ENCODE measurements around the gene ZDHHC8.

Gene ZDHHC8

GRCh38 chr22:20137113-20137512, 5.5 kb downstream of the ZDHHC8 start:
- Histone ChIP-seq H3K4me3 (ENCODE audit: low read length) (no peak overlapping the region), H3K36me3 (replicated peaks; ENCODE audit: low read depth, low read length) (no peaks in the 10 kb centered on the region), H3K9me3 (ENCODE audit: insufficient read depth, low read length) (no peaks in the 10 kb centered on the region), H3K27me3 (ENCODE audit: low read depth, low read length) (no peaks in the 10 kb centered on the region), H3K4me1 (ENCODE audit: low read length) (peaks cover 9% of the 10 kb centered on the region), H3K9ac (ENCODE audit: low read length) (no peak overlapping the region), H3K79me2 (ENCODE audit: low read length) (peaks cover 49% of the 10 kb centered on the region), H2AFZ (ENCODE audit: low read depth, low read length) (no peak overlapping the region), H3K4me2 (ENCODE audit: low read length) (no peak overlapping the region), H3K27ac (ENCODE audit: low read length) (no peak overlapping the region), H4K20me1 (ENCODE audit: insufficient read depth, low read length) (peaks cover 28% of the 10 kb centered on the region)
- TF ChIP-seq EZH2phosphoT487 (IDR thresholded peaks at IDR 0.05; ENCODE audit: low read depth) (no peak), CTCF (IDR thresholded peaks at IDR 0.05; ENCODE audit: low read depth, low read length) (no peak)

GRCh38 chr22:20137671-20138416, 6.2 kb downstream of the ZDHHC8 start:
- Histone ChIP-seq H3K4me2 (ENCODE audit: low read length) (no peak overlapping the region), H3K9ac (ENCODE audit: low read length) (no peak overlapping the region), H3K4me3 (ENCODE audit: low read length) (no peak overlapping the region), H3K4me1 (ENCODE audit: low read length) (peaks cover 4% of the 10 kb centered on the region), H2AFZ (ENCODE audit: low read depth, low read length) (no peak overlapping the region), H3K36me3 (replicated peaks; ENCODE audit: low read depth, low read length) (no peaks in the 10 kb centered on the region), H3K79me2 (ENCODE audit: low read length) (peaks cover 42% of the 10 kb centered on the region), H3K27ac (ENCODE audit: low read length) (no peak overlapping the region), H3K9me3 (ENCODE audit: insufficient read depth, low read length) (no peaks in the 10 kb centered on the region), H3K27me3 (ENCODE audit: low read depth, low read length) (no peaks in the 10 kb centered on the region), H4K20me1 (ENCODE audit: insufficient read depth, low read length) (peaks cover 28% of the 10 kb centered on the region)
- TF ChIP-seq EZH2phosphoT487 (IDR thresholded peaks at IDR 0.05; ENCODE audit: low read depth) (no peak), CTCF (IDR thresholded peaks at IDR 0.05; ENCODE audit: low read depth, low read length) (no peak)

- Histone ChIP-seq H3K9ac (ENCODE audit: low read length) (no peak overlapping the region), H4K20me1 (ENCODE audit: insufficient read depth, low read length) (peaks cover 28% of the 10 kb centered on the region)
Measured at GRCh38 chr22:20138417-20138738, 6.8 kb downstream of the ZDHHC8 start.

GRCh38 chr22:20138868-20139267, 7.3 kb downstream of the ZDHHC8 start:
- peaks cover 28% of the 10 kb centered on the region for H4K20me1 ChIP-seq (ENCODE audit: insufficient read depth, low read length)
- TF ChIP-seq CTCF (IDR thresholded peaks at IDR 0.05; ENCODE audit: low read depth, low read length), result no peak
- TF ChIP-seq EZH2phosphoT487 (IDR thresholded peaks at IDR 0.05; ENCODE audit: low read depth), result no peak
- H3K4me3 ChIP-seq (ENCODE audit: low read length), result no peak overlapping the region
- H2AFZ ChIP-seq (ENCODE audit: low read depth, low read length), result no peak overlapping the region
- no peaks in the 10 kb centered on the region for H3K9me3 ChIP-seq (ENCODE audit: insufficient read depth, low read length)
- H3K79me2 ChIP-seq (ENCODE audit: low read length), result peaks cover 34% of the 10 kb centered on the region
- no peaks in the 10 kb centered on the region for H3K27me3 ChIP-seq (ENCODE audit: low read depth, low read length)
- no peak overlapping the region for H3K27ac ChIP-seq (ENCODE audit: low read length)
- H3K4me2 ChIP-seq (ENCODE audit: low read length), result no peak overlapping the region
- H3K9ac ChIP-seq (ENCODE audit: low read length), result no peak overlapping the region
- H3K36me3 ChIP-seq (replicated peaks; ENCODE audit: low read depth, low read length), result no peaks in the 10 kb centered on the region
- H3K4me1 ChIP-seq (ENCODE audit: low read length), result no peaks in the 10 kb centered on the region

More at GRCh38 chr22:20138417-20138738, 6.8 kb downstream of the ZDHHC8 start:
- Histone ChIP-seq H3K36me3 (replicated peaks; ENCODE audit: low read depth, low read length) (no peaks in the 10 kb centered on the region), H3K27me3 (ENCODE audit: low read depth, low read length) (no peaks in the 10 kb centered on the region), H3K4me1 (ENCODE audit: low read length) (no peaks in the 10 kb centered on the region), H3K4me2 (ENCODE audit: low read length) (no peak overlapping the region), H3K79me2 (ENCODE audit: low read length) (peaks cover 37% of the 10 kb centered on the region), H3K9me3 (ENCODE audit: insufficient read depth, low read length) (no peaks in the 10 kb centered on the region), H3K4me3 (ENCODE audit: low read length) (no peak overlapping the region), H3K27ac (ENCODE audit: low read length) (no peak overlapping the region), H2AFZ (ENCODE audit: low read depth, low read length) (no peak overlapping the region)
- no peak for TF ChIP-seq CTCF (IDR thresholded peaks at IDR 0.05; ENCODE audit: low read depth, low read length)

All from OCI-LY3 (cell line).